Measurements from ENCODE around the gene BCL2L1.

DNA sequence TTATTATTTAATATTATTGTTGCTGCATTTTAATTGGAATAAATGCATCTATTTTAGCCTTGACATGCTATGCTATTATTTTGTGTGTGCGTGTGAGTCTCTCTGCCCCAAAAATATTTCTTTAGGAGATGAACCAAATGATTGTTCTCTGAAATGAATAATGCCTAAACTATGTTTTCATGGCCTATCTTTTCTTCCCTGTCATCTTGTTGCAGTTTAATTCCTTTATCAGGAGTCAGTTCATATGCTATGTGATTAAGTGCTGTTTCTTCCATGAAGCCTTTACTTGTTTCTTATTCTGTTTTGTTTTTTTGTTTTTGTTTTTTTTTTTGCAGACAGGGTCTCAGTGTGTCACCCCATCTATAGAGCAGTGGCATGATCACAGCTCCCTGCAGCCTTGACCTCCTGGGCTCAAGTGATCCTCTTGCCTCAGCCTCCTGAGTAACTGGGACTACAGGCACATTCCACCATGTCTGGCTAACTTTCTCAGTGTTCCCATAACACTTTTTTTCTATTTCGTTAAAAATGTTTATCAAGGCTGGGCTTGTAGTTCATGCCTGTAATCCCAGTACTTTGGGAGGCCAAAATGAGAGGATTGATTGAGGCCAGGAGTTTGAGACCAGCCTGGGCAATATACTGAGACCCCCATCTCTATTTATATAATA, 42.1 kb upstream of the BCL2L1 start:
- TF ChIP-seq, protein P1, sequence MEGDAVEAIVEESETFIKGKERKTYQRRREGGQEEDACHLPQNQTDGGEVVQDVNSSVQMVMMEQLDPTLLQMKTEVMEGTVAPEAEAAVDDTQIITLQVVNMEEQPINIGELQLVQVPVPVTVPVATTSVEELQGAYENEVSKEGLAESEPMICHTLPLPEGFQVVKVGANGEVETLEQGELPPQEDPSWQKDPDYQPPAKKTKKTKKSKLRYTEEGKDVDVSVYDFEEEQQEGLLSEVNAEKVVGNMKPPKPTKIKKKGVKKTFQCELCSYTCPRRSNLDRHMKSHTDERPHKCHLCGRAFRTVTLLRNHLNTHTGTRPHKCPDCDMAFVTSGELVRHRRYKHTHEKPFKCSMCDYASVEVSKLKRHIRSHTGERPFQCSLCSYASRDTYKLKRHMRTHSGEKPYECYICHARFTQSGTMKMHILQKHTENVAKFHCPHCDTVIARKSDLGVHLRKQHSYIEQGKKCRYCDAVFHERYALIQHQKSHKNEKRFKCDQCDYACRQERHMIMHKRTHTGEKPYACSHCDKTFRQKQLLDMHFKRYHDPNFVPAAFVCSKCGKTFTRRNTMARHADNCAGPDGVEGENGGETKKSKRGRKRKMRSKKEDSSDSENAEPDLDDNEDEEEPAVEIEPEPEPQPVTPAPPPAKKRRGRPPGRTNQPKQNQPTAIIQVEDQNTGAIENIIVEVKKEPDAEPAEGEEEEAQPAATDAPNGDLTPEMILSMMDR (IDR thresholded peaks at IDR 0.05): no peak
- TF ChIP-seq ZFX (IDR thresholded peaks at IDR 0.05; ENCODE audit: borderline replicate concordance): no peak

Data from 22Rv1 (cell line).